Liver (tissue), 9 donors: Measurements from ENCODE around the gene BUB3. TPM values are rescaled to one million over a fixed set of nuclear protein-coding genes. Genes with fewer than 3 reads are reported as not detected.

ENCODE experiments used
- DNase-seq: peaks from one replicate; pipeline ENCODE4 v3.0.0-alpha.2; 2017; ENCODE audit warnings: low spot score
- H3K27ac ChIP-seq, 2 donors: one replicate each; pipeline ENCODE4 v1.7.0; 2013; ENCODE audit warnings: inconsistent platforms in 2 of 2, low read length in 2 of 2, control low read depth in 1 of 2, low read depth in 1 of 2, mild to moderate bottlenecking in 1 of 2
- H3K27me3 ChIP-seq, 4 donors: one replicate each; pipeline versions ENCODE4 v1.6.1 to v1.7.0; 2013; ENCODE audit warnings: low read length in 3 of 4, inconsistent platforms in 1 of 4, mild to moderate bottlenecking in 1 of 4, moderate library complexity in 1 of 4; ENCODE audit not compliant: control insufficient read depth in 4 of 4, insufficient read depth in 4 of 4
- H3K36me3 ChIP-seq, 4 donors: one replicate each; pipeline versions ENCODE4 v1.6.1 to v1.7.0; 2013; ENCODE audit warnings: low read length in 3 of 4, mild to moderate bottlenecking in 3 of 4, low read depth in 1 of 4, moderate library complexity in 1 of 4; ENCODE audit not compliant: control insufficient read depth in 4 of 4, insufficient read depth in 3 of 4
- H3K4me1 ChIP-seq, 4 donors: one replicate each; pipeline versions ENCODE4 v1.6.1 to v1.7.0; 2013; ENCODE audit warnings: low read length in 3 of 4, mild to moderate bottlenecking in 3 of 4, moderate library complexity in 1 of 4; ENCODE audit not compliant: control insufficient read depth in 4 of 4, insufficient read depth in 4 of 4
- H3K4me3 ChIP-seq, 3 donors: one replicate each; pipeline versions ENCODE4 v1.6.1 to v1.7.0; 2013; ENCODE audit warnings: low read length in 3 of 3, control low read depth in 1 of 3, low read depth in 1 of 3, mild to moderate bottlenecking in 1 of 3
- H3K9ac ChIP-seq, 2 donors: one replicate each; pipeline ENCODE4 v1.7.0; 2013; ENCODE audit warnings: low read length in 2 of 2, mild to moderate bottlenecking in 2 of 2, moderate library complexity in 2 of 2, control low read depth in 1 of 2, low read depth in 1 of 2
- H3K9me3 ChIP-seq, 4 donors: one replicate each; pipeline versions ENCODE4 v1.6.1 to v1.7.0; 2013; ENCODE audit warnings: low read length in 3 of 4; ENCODE audit not compliant: control insufficient read depth in 4 of 4
- EGR1 ChIP-seq, 2 donors: IDR thresholded peaks; 2 replicates each; pipeline ENCODE4 v1.6.1; 2016 to 2018; ENCODE audit warnings: antibody characterized with exemption in 2 of 2, low read depth in 2 of 2
- FOXA1 ChIP-seq: IDR thresholded peaks from 2 replicates; pipeline ENCODE4 v1.6.1; 2016; ENCODE audit warnings: antibody characterized with exemption
- FOXA2 ChIP-seq: IDR thresholded peaks from 2 replicates; pipeline ENCODE4 v1.6.1; 2016; ENCODE audit warnings: antibody characterized with exemption
- GABPA ChIP-seq, 2 donors: IDR thresholded peaks in 1 of 2; conservative IDR thresholded peaks in 1 of 2; 2 replicates each; pipeline ENCODE4 v1.6.1; 2016; ENCODE audit warnings: antibody characterized with exemption in 2 of 2, mild to moderate bottlenecking in 1 of 2, moderate library complexity in 1 of 2
- HNF4A ChIP-seq, 2 donors: conservative IDR thresholded peaks; 2 replicates each; pipeline ENCODE4 v1.6.1; 2016; ENCODE audit warnings: antibody characterized with exemption in 2 of 2, mild to moderate bottlenecking in 2 of 2
- HNF4G ChIP-seq: IDR thresholded peaks from 2 replicates; pipeline ENCODE4 v1.6.1; 2016; ENCODE audit warnings: antibody characterized with exemption
- JUND ChIP-seq, 2 donors: IDR thresholded peaks; 2 replicates each; pipeline ENCODE4 v1.6.1; 2016; ENCODE audit warnings: antibody characterized with exemption in 2 of 2
- NR2F2 ChIP-seq: IDR thresholded peaks from 2 replicates; pipeline ENCODE4 v1.6.1; 2016; ENCODE audit warnings: antibody characterized with exemption
- RAD21 ChIP-seq, 2 donors: IDR thresholded peaks; 2 replicates each; pipeline ENCODE4 v1.6.1; 2016; ENCODE audit warnings: antibody characterized with exemption in 2 of 2, mild to moderate bottlenecking in 2 of 2
- RXRA ChIP-seq, 2 donors: IDR thresholded peaks; 2 replicates each; pipeline ENCODE4 v1.6.1; 2017 to 2018; ENCODE audit warnings: antibody characterized with exemption in 2 of 2, mild to moderate bottlenecking in 1 of 2
- SP1 ChIP-seq: IDR thresholded peaks from 2 replicates; pipeline ENCODE4 v1.6.1; 2018; ENCODE audit warnings: antibody characterized with exemption, mild to moderate bottlenecking
- TAF1 ChIP-seq: conservative IDR thresholded peaks from 2 replicates; pipeline ENCODE4 v1.6.1; 2016; ENCODE audit warnings: antibody characterized with exemption, mild to moderate bottlenecking
- YY1 ChIP-seq: IDR thresholded peaks from 2 replicates; pipeline ENCODE4 v1.6.1; 2016; ENCODE audit warnings: antibody characterized with exemption, mild to moderate bottlenecking
- WGBS: extraction: QIAGEN DNeasy Blood & Tissue Kit; methylation state at CpG from one replicate; pipeline ENCODE4 v1.1.7; 2013; 5-methylcytosine and 5-hydroxymethylcytosine counted together
- polyA plus RNA-seq, 2 donors: library from polyadenylated mRNA; stranded (reverse) in 1 of 2; unstranded in 1 of 2; fragments of 200-250 nt in 1 of 2; fragments of >200 nt in 1 of 2; fragmentation: Nextera tagmentation in 1 of 2; extraction: Ambion mirVana in 1 of 2; gene quantifications; one replicate each; pipeline versions ENCODE4 v1.2.1 to v1.2.3, GENCODE V29; 2013 to 2015
- total RNA-seq, 2 donors: library from RNA; depleted of rRNA; stranded (reverse); fragments of >200 nt; gene quantifications; one replicate each; pipeline ENCODE4 v1.2.3, GENCODE V29; 2014
- TF ChIP-seq, protein P1 (sequence below): IDR thresholded peaks from 2 replicates; pipeline ENCODE4 v1.6.1; 2016; ENCODE audit warnings: antibody characterized with exemption
- TF ChIP-seq, protein P2 (sequence below): IDR thresholded peaks from 2 replicates; pipeline ENCODE4 v1.6.1; 2016; ENCODE audit warnings: antibody characterized with exemption, mild to moderate bottlenecking
- TF ChIP-seq, protein P3 (sequence below): fragments of 150-350 bp; IDR thresholded peaks from 2 replicates; pipeline ENCODE4 v1.5.1; 2017; ENCODE audit warnings: improper control_type of control experiment, low read depth, low read length; ENCODE audit not compliant: missing input control
- TF ChIP-seq, protein P4 (sequence below): IDR thresholded peaks from 2 replicates; pipeline ENCODE4 v1.6.1; 2016; ENCODE audit warnings: antibody characterized with exemption
- TF ChIP-seq, protein P5 (sequence below): IDR thresholded peaks from 2 replicates; pipeline ENCODE4 v1.6.1; 2016; ENCODE audit warnings: antibody characterized with exemption
- donor health status: healthy.
- donor health status: healthy.
- donor health status: healthy.
- donor health status: healthy.
- donor health status: healthy.

BUB3 gene
- total and polyA plus RNA-seq, 4 donors = 27.1 to 90.9 (median 41.6) TPM

DNA sequence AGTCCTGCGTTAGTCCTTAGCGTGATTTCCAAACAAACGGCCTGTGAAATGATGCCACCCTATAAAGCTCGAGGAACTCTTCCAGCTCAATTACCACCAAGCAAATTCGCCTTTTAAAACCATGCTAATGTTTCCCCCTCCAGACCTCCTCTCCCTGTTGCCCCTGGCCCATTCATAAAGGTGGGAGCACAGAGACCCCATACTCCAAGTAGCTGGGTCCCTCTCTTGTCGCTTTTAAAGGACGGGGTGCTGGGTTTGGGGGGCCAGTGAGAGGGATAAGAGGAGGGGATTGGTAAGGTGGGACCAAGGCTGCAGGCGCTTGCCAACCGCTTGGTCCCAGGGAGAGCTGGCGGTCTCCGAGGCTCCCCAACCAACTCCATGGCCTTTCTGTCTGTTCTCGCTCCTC lies 5.0 kb upstream of the BUB3 start:
- WGBS = 6% methylated on average over 12 of the region's 12 CpGs
- TF ChIP-seq NR2F2 (no peak), RXRA (IDR thresholded peaks at IDR 0.05) (no peak), TAF1 (no peak), HNF4G (no peak), RAD21 (IDR thresholded peaks at IDR 0.05) (no peak), SP1 (no peak), FOXA1 (no peak), FOXA2 (no peak), JUND (IDR thresholded peaks at IDR 0.05) (no peak), GABPA (IDR thresholded peaks at IDR 0.05 in 1 of 2, conservative IDR thresholded peaks at IDR 0.05 in 1 of 2) (no peak), HNF4A (conservative IDR thresholded peaks at IDR 0.05) (no peak), EGR1 (IDR thresholded peaks at IDR 0.05; ENCODE audit: low read depth in 2 of 2) (no peak), YY1 (no peak)
- TF ChIP-seq, protein P1, sequence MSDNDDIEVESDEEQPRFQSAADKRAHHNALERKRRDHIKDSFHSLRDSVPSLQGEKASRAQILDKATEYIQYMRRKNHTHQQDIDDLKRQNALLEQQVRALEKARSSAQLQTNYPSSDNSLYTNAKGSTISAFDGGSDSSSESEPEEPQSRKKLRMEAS = no peak
- TF ChIP-seq, protein P2, sequence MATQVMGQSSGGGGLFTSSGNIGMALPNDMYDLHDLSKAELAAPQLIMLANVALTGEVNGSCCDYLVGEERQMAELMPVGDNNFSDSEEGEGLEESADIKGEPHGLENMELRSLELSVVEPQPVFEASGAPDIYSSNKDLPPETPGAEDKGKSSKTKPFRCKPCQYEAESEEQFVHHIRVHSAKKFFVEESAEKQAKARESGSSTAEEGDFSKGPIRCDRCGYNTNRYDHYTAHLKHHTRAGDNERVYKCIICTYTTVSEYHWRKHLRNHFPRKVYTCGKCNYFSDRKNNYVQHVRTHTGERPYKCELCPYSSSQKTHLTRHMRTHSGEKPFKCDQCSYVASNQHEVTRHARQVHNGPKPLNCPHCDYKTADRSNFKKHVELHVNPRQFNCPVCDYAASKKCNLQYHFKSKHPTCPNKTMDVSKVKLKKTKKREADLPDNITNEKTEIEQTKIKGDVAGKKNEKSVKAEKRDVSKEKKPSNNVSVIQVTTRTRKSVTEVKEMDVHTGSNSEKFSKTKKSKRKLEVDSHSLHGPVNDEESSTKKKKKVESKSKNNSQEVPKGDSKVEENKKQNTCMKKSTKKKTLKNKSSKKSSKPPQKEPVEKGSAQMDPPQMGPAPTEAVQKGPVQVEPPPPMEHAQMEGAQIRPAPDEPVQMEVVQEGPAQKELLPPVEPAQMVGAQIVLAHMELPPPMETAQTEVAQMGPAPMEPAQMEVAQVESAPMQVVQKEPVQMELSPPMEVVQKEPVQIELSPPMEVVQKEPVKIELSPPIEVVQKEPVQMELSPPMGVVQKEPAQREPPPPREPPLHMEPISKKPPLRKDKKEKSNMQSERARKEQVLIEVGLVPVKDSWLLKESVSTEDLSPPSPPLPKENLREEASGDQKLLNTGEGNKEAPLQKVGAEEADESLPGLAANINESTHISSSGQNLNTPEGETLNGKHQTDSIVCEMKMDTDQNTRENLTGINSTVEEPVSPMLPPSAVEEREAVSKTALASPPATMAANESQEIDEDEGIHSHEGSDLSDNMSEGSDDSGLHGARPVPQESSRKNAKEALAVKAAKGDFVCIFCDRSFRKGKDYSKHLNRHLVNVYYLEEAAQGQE = no peak
- TF ChIP-seq, protein P3, sequence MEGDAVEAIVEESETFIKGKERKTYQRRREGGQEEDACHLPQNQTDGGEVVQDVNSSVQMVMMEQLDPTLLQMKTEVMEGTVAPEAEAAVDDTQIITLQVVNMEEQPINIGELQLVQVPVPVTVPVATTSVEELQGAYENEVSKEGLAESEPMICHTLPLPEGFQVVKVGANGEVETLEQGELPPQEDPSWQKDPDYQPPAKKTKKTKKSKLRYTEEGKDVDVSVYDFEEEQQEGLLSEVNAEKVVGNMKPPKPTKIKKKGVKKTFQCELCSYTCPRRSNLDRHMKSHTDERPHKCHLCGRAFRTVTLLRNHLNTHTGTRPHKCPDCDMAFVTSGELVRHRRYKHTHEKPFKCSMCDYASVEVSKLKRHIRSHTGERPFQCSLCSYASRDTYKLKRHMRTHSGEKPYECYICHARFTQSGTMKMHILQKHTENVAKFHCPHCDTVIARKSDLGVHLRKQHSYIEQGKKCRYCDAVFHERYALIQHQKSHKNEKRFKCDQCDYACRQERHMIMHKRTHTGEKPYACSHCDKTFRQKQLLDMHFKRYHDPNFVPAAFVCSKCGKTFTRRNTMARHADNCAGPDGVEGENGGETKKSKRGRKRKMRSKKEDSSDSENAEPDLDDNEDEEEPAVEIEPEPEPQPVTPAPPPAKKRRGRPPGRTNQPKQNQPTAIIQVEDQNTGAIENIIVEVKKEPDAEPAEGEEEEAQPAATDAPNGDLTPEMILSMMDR = no peak
- TF ChIP-seq, protein P4, sequence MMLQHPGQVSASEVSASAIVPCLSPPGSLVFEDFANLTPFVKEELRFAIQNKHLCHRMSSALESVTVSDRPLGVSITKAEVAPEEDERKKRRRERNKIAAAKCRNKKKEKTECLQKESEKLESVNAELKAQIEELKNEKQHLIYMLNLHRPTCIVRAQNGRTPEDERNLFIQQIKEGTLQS = no peak
- TF ChIP-seq, protein P5, sequence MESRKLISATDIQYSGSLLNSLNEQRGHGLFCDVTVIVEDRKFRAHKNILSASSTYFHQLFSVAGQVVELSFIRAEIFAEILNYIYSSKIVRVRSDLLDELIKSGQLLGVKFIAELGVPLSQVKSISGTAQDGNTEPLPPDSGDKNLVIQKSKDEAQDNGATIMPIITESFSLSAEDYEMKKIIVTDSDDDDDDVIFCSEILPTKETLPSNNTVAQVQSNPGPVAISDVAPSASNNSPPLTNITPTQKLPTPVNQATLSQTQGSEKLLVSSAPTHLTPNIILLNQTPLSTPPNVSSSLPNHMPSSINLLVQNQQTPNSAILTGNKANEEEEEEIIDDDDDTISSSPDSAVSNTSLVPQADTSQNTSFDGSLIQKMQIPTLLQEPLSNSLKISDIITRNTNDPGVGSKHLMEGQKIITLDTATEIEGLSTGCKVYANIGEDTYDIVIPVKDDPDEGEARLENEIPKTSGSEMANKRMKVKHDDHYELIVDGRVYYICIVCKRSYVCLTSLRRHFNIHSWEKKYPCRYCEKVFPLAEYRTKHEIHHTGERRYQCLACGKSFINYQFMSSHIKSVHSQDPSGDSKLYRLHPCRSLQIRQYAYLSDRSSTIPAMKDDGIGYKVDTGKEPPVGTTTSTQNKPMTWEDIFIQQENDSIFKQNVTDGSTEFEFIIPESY = no peak
- no peak for DNase-seq

More for the DNA sequence above, 5.0 kb upstream of the BUB3 start:
- Histone ChIP-seq H3K9ac (no peak overlapping the region), H3K4me1 (peaks cover 10 to 38% (median 20%) of the 10 kb centered on the region in 4 donors), H3K4me3 (peak overlapping the region in 1 of 3 donors; percentile 37), H3K9me3 (no peaks in the 10 kb centered on the region), H3K27ac (no peak overlapping the region), H3K27me3 (peaks cover 12 to 41% (median 26%) of the 10 kb centered on the region in 4 donors), H3K36me3 (no peaks in the 10 kb centered on the region)
